Endothelial cell (in vitro differentiated cells): ENCODE results near the gene OSBPL2. TPM values are rescaled to one million over a fixed set of nuclear protein-coding genes. Genes with fewer than 3 reads are reported as not detected.

Experiments used
- DNase-seq: peaks from one replicate; pipeline ENCODE4 v3.0.0; 2021; ENCODE audit warnings: low spot score
- H3K27ac Mint-ChIP-seq: one replicate; pipeline ENCODE4 v1.8.0; 2021; ENCODE audit warnings: mixed read lengths, inconsistent platforms; ENCODE audit not compliant: unreplicated experiment
- H3K27me3 Mint-ChIP-seq: one replicate; pipeline ENCODE4 v1.8.0; 2021; ENCODE audit warnings: mild to moderate bottlenecking, moderate library complexity, mixed read lengths, inconsistent platforms; ENCODE audit not compliant: unreplicated experiment
- H3K36me3 Mint-ChIP-seq: one replicate; pipeline ENCODE4 v1.8.0; 2021; ENCODE audit warnings: mild to moderate bottlenecking, low read depth, mixed read lengths, inconsistent platforms; ENCODE audit not compliant: unreplicated experiment
- H3K4me1 Mint-ChIP-seq: one replicate; pipeline ENCODE4 v1.8.0; 2021; ENCODE audit warnings: mild to moderate bottlenecking, mixed read lengths, inconsistent platforms; ENCODE audit not compliant: unreplicated experiment
- H3K4me3 Mint-ChIP-seq: one replicate; pipeline ENCODE4 v1.8.0; 2021; ENCODE audit warnings: mild to moderate bottlenecking, mixed read lengths, inconsistent platforms; ENCODE audit not compliant: unreplicated experiment
- H3K9me3 Mint-ChIP-seq: one replicate; pipeline ENCODE4 v1.8.0; 2021; ENCODE audit warnings: mixed read lengths, inconsistent platforms; ENCODE audit not compliant: unreplicated experiment
- total RNA-seq: library from RNA; stranded (reverse); fragmentation: NEBNext Ultra II Directional; extraction: Animal tissue kit (Norgen Biotek cat#: 25700); gene quantifications from one replicate; pipeline ENCODE4 v1.2.1, GENCODE V29; 2021; ENCODE audit not compliant: unreplicated experiment
- TF ChIP-seq, protein P1 (sequence below): fragments of 200-600 bp; sonication (generic); IDR thresholded peaks from one replicate; pipeline ENCODE4 v1.5.0; 2021; ENCODE audit warnings: antibody characterized with exemption; ENCODE audit not compliant: unreplicated experiment

Gene OSBPL2
- total RNA-seq, 1 donor from 2014 or later = 39.5 TPM

DNA sequence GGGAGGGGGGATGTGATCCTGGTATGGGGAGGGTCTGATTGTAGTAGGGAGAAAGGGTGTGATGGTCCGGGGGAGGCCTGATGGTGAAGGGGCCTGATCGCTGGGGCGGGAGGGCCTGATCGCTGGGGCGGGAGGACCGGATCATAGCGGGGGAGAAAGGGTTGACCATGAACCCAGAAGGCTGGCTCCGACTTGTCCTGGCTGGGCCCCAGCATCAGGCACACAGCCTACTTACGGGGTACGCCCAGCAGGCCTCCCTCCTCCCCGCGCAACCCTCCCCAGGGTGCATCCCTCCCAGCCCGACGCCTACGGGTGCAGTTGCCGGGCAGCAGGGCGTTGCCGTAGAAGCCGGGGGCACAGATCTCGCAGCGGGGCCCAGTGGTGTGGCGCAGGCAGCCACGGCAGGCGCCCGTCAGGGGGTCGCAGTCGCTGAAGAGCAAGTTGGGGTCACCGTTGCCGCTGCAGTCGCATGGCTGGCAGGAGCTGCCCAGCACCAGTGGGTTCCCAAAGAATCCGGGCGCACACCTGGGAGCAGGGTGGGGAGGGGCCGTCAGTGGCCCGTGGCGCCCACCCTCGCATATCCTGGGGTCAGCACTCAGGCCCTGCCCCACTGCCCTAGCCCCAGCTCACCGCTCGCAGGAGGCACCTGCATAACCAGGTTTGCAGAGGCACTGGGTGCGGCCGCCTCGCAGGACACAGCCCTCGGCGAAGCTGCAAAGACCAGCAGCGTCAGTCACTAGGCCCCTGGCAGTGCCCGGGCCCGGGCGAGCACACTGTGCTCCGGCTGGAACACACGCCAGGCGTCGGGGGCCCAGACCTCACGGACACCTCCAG is 85.0 kb downstream of the OSBPL2 start:
- Mint-ChIP-seq H3K27ac (no peak overlapping the region), H3K36me3 (peaks cover 8% of the 10 kb centered on the region)

DNA sequence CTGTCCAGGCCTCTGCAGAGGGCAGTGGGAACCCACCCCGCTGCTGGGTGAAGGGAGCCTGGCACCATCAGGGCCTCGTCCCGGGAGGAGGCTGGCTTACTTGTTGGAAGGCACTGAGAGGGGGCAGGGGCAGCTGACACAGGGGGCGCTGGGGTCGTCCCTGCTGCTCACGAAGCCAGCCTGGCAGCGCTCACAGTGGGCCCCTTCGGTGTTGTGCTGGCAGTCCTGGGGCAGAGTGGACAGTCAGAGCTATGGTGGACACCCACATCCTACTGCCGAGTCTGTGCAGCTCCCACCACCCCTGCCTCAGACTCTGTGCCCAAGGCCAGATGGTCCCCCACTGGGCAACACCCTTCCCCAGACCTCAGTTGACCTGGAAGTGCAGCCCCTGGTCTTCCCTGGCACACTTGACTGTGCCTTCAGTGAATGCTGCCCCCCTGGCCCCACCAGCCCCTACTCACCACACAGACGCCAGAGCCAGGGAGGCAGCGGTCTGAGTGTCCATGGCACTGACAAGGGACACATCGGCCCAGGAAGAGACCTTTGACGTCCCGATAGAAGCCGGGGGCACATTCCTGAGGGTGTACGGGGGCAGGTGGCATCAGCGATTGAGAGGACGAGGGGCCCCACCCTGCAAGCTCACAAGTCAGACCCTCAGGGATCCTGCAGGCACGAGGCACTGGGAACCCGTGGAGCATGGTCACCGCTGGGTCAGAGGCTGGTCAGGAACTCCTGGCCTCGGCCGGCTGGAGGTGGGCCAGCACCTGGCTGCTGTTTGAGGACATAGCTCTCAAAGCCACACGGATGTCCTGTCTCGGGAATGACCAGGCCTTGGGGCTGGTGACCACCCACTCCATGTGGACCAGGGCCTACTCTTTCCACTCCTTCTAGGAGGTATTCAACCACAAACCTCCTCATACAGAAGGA is 85.9 kb downstream of the OSBPL2 start:
- H3K9me3 Mint-ChIP-seq = no peaks in the 10 kb centered on the region
- no peak overlapping the region for H3K4me3 Mint-ChIP-seq
- TF ChIP-seq, protein P1, sequence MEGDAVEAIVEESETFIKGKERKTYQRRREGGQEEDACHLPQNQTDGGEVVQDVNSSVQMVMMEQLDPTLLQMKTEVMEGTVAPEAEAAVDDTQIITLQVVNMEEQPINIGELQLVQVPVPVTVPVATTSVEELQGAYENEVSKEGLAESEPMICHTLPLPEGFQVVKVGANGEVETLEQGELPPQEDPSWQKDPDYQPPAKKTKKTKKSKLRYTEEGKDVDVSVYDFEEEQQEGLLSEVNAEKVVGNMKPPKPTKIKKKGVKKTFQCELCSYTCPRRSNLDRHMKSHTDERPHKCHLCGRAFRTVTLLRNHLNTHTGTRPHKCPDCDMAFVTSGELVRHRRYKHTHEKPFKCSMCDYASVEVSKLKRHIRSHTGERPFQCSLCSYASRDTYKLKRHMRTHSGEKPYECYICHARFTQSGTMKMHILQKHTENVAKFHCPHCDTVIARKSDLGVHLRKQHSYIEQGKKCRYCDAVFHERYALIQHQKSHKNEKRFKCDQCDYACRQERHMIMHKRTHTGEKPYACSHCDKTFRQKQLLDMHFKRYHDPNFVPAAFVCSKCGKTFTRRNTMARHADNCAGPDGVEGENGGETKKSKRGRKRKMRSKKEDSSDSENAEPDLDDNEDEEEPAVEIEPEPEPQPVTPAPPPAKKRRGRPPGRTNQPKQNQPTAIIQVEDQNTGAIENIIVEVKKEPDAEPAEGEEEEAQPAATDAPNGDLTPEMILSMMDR = no peak
- no peaks in the 10 kb centered on the region for H3K4me1 Mint-ChIP-seq
- H3K27me3 Mint-ChIP-seq = peaks cover 7% of the 10 kb centered on the region
- H3K27ac Mint-ChIP-seq = no peak overlapping the region
- peaks cover 8% of the 10 kb centered on the region for H3K36me3 Mint-ChIP-seq
- no peak for DNase-seq

More for the DNA sequence above, 85.0 kb downstream of the OSBPL2 start:
- Mint-ChIP-seq H3K27me3 (peaks cover 9% of the 10 kb centered on the region), H3K4me3 (no peak overlapping the region), H3K4me1 (no peaks in the 10 kb centered on the region), H3K9me3 (no peaks in the 10 kb centered on the region)
- TF ChIP-seq, protein P1 = no peak
- no peak for DNase-seq

DNA sequence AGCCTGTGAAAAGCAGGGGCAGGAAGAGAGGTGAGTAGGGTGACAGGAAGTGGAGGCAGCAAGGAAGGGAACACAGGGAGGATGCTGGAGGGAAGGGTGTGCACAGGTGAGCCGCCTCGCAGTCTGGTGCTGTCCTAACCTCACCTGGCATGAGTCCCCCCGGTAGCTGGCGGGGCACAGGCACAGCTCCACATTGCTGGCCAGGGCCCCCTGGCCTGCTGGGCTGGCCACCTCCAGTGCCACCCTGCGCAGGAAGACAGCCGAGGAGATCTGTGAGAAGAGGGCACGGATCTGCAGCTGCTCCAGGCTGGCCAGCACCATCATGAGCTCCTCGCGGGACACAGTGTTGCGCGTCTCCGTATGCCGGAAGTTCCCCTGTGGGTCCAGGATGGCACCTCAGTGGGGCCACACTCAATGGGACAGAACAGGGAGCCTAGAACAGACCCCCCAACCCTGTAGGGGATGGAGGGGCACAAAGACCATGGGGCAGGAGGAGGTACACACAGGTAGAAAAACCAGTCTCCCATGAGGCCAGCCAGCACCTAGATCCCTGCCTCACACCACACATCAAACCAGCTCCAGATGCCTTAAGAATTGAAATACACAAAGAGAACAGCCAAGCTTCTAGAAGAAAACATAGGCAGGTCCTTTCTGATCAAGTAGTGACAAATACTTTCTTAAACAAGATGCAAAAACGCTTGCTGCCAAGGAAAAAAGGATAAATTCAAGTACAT is 87.0 kb downstream of the OSBPL2 start:
- Mint-ChIP-seq H3K4me3 (no peak overlapping the region), H3K36me3 (peaks cover 8% of the 10 kb centered on the region), H3K4me1 (no peaks in the 10 kb centered on the region), H3K27me3 (peaks cover 3% of the 10 kb centered on the region), H3K27ac (no peak overlapping the region), H3K9me3 (no peaks in the 10 kb centered on the region)
- TF ChIP-seq, protein P1 = no peak
- no peak for DNase-seq

DNA sequence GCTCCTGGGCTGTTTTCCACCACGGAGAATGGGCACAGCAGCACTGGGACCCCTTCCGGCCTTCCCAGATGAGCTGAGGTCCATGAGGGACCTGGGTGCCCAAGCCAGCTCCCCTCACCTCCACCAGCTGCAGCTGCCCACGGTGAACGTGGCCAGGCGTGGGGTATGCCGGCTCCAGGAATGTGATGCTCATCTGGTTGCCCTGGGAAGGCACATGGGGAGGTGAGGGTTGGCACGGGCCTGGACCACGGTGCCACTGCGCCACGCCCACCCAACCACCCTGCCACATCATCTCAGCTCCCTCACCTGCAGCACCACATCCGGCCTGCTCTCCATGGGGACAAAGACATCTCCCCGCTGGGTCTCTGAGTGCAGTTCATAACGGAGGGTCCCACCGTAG is 88.2 kb downstream of the OSBPL2 start:
- Mint-ChIP-seq H3K4me1 (no peaks in the 10 kb centered on the region), H3K27ac (no peak overlapping the region), H3K9me3 (no peaks in the 10 kb centered on the region), H3K36me3 (peaks cover 8% of the 10 kb centered on the region), H3K27me3 (peaks cover 3% of the 10 kb centered on the region), H3K4me3 (no peak overlapping the region)
- DNase-seq = no peak
- TF ChIP-seq, protein P1 = no peak
